Epithelial cell of proximal tubule (primary cell): ENCODE results near the gene FJX1. TPM values are rescaled to one million over a fixed set of nuclear protein-coding genes. Genes with fewer than 3 reads are reported as not detected.

Experiments
- DNase-seq: peaks from one replicate; pipeline ENCODE4 v3.0.0-alpha.2; 2011; ENCODE audit warnings: low read depth
- H3K4me3 ChIP-seq: 2 replicates; pipeline ENCODE4 v1.5.1; 2011; ENCODE audit warnings: low read depth, mild to moderate bottlenecking, low read length
- total RNA-seq: library from RNA; depleted of rRNA; stranded (reverse); fragments of >200 nt; gene quantifications from 2 replicates; pipeline ENCODE4 v1.2.3, GENCODE V29; 2015
- TF ChIP-seq, protein P1 (sequence below): conservative IDR thresholded peaks from 2 replicates; pipeline ENCODE4 v1.5.1; 2012; ENCODE audit warnings: low read depth, mild to moderate bottlenecking, low read length

FJX1 gene
- total RNA-seq, 1 donor from 2014 or later: 52.1 TPM

DNA sequence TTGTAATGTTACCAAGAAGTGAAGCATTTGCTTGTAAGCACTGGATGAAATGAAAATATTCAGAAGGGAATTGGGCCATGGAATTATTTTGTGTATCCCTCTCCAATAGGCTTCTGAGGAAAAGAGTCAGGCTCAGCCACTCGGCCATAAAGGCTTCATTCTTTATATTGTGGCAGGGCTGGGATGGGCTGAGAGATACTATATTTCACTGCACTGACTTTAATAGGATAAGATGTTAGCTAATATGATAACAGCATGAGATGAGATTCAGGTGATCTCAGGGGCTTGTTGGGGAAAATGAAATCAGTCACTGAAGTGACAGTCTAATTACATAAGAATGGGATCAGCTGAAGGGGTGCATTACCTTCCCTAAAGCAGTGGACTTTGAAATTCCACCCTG lies 37.0 kb downstream of the FJX1 start:
- TF ChIP-seq, protein P1, sequence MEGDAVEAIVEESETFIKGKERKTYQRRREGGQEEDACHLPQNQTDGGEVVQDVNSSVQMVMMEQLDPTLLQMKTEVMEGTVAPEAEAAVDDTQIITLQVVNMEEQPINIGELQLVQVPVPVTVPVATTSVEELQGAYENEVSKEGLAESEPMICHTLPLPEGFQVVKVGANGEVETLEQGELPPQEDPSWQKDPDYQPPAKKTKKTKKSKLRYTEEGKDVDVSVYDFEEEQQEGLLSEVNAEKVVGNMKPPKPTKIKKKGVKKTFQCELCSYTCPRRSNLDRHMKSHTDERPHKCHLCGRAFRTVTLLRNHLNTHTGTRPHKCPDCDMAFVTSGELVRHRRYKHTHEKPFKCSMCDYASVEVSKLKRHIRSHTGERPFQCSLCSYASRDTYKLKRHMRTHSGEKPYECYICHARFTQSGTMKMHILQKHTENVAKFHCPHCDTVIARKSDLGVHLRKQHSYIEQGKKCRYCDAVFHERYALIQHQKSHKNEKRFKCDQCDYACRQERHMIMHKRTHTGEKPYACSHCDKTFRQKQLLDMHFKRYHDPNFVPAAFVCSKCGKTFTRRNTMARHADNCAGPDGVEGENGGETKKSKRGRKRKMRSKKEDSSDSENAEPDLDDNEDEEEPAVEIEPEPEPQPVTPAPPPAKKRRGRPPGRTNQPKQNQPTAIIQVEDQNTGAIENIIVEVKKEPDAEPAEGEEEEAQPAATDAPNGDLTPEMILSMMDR: no peak
- H3K4me3 ChIP-seq: no peak overlapping the region
- no peak for DNase-seq

DNA sequence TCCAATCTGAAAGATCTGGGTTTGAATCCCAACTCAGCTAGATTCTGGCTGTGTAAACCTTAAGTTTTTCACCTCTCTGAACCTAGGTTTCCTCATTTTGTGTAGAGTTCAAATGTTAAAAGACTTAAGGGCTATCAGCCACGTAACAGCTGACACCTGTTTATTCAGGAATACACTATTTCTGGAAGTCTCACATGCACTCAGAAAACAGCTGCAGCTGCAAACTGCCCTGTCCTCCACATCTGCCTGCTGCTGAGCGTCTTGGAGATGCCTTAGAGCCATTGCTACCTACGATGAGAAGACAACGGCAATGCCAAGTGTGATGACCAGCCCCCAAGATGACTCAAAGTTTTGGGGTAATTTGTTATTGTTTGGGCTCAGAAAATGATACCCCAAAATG lies 37.6 kb downstream of the FJX1 start:
- TF ChIP-seq, protein P1: no peak
- no peak for DNase-seq
- no peak overlapping the region for H3K4me3 ChIP-seq

DNA sequence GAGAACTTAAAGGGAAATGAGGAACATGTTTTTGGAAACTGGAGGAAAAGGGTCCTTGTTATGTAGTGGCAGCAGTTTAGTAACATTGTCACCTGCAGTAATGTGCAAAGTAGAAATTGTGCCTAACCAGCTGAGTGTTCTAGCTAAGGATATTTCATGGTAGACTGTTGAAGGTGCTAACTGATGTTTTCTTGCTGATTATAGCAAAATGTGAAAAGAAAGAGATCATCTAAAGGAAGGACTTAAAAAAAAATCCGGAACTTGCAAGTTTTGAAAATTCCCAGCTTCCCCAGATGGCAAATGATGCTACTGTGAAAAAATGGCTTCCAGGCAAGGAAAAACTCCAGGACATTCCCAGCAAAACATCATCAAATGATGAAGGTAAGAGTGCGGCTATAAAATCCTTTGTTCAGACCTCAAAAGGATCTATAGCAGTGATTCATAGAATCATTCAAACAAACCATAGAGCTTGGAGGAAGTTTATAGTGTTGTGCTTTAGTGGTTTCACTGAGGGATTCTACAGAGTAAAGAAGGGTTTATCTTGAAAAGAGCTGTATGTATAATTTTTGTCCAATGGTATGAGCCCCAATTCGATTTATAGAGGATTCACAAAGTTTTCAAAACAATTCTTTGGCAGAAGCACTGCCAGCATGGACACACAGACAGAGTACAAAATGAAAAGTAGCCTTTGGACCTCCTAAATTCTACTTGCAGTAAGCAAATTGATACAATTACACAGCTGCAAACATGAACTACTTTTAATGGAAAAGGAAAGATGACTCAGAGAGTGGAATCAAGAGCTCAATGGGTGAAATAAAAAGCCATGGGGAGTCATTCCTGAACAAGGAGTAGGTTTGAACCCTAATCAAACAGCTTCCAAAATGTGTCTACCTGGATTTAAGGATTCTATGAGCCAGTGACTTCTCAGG lies 40.0 kb downstream of the FJX1 start:
- DNase-seq: no peak
- H3K4me3 ChIP-seq: no peak overlapping the region
- TF ChIP-seq, protein P1: no peak

DNA sequence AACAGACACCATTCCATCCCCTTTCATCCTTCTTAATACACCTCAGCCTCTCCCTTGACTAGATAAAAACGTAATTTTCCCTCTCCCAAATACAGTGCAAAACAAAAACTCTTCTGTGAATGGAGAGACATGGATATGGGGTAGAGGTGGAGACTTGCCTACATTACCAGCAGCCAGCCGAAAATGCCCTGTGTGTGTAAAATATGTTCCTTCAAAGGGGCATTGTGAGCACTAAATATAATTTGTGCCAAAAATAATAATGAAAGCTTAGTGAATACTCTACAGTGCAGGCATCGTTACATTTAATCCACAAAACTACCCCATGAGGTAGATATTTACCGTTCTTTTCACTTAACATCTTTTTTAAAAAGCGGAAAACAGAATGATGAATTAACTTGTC lies 43.3 kb downstream of the FJX1 start:
- DNase-seq: no peak
- TF ChIP-seq, protein P1: no peak
- peak overlapping the region; percentile 68 for H3K4me3 ChIP-seq

DNA sequence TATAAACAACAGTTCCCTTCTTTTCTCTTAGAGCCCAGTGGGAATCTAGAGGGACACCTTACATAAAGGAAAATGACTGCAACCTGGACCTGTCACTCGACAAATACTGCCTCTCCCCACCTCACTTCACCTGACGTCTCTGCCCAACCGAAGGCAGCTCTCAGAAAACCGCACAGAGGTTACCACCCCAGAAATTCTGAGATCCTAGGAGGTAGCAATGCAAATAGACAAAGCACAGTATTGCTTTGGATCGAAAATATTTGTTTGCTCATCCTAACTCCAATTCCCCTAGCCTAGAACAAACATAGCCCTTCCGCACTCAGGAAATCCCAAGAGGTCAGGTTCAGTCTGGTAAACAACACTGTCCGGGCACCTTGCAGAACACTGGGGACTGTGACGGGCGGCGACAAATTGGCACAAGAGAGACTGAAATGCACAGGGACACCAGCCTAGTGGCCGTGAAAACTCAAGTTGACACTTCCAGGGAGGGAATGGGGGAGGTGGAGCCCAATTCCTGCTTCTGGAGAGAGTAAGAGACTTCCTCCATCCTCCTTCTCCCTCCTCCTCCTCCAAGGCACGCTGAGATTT lies 43.9 kb downstream of the FJX1 start:
- H3K4me3 ChIP-seq: peak overlapping the region; percentile 68
- no peak for DNase-seq
- TF ChIP-seq, protein P1: no peak

DNA sequence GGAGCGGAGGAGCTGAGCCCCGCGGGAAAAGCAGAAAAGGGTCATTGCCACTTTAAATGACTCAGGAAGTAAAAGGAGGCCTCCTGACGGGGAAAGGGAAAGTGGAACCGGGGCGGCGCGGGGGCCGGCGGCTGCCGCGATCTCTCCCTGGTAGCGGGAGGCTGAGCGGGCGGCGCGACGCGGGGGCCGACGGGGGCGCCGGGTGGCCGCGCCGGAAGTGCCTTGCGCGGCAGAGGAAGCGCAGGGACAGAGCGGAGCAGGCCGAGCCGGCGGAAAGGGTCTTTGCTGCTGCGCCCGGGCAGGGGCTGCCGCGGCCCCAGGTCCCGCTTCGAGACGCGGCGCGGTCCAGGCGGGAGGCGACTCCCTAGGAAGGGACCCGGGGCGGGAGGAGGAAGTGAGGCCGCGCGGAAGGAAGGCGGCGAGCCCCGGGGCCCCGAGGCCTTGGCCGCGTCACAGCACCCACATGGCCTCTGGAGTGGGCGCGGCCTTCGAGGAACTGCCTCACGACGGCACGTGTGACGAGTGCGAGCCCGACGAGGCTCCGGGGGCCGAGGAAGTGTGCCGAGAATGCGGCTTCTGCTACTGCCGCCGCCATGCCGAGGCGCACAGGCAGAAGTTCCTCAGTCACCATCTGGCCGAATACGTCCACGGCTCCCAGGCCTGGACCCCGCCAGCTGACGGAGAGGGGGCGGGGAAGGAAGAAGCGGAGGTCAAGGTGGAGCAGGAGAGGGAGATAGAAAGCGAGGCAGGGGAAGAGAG lies 44.6 kb downstream of the FJX1 start, which contains the start of gene TRIM44:
TRIM44 (plus strand) TSS at position 127 of the 759 bp plus-strand sequence; CDS start at position 464, 337 bp downstream.
- H3K4me3 ChIP-seq: peak within 1 kb of the TSS; percentile 68
- TF ChIP-seq, protein P1: no peak
- DNase-seq: no peak
